Glutamatergic neuron (in vitro differentiated cells): ENCODE data around the gene JARID2. TPM values are rescaled to one million over a fixed set of nuclear protein-coding genes. Genes with fewer than 3 reads are reported as not detected.

Experiments used
- DNase-seq: peaks from one replicate; pipeline ENCODE4 v3.0.0; 2022
- H3K27ac Mint-ChIP-seq: one replicate; pipeline ENCODE4 v1.8.0; 2020; ENCODE audit warnings: mild to moderate bottlenecking, mixed read lengths, inconsistent platforms; ENCODE audit not compliant: unreplicated experiment
- H3K27me3 Mint-ChIP-seq: one replicate; pipeline ENCODE4 v1.8.0; 2020; ENCODE audit warnings: mild to moderate bottlenecking, moderate library complexity, mixed read lengths, inconsistent platforms; ENCODE audit not compliant: unreplicated experiment
- H3K36me3 Mint-ChIP-seq: one replicate; pipeline ENCODE4 v1.8.0; 2020; ENCODE audit warnings: mild to moderate bottlenecking, mixed read lengths, inconsistent platforms; ENCODE audit not compliant: unreplicated experiment
- H3K4me1 Mint-ChIP-seq: one replicate; pipeline ENCODE4 v1.8.0; 2020; ENCODE audit warnings: mild to moderate bottlenecking, low read depth, mixed read lengths, inconsistent platforms; ENCODE audit not compliant: unreplicated experiment
- H3K4me3 Mint-ChIP-seq: one replicate; pipeline ENCODE4 v1.8.0; 2020; ENCODE audit warnings: mild to moderate bottlenecking, mixed read lengths, inconsistent platforms; ENCODE audit not compliant: unreplicated experiment
- H3K9me3 Mint-ChIP-seq: one replicate; pipeline ENCODE4 v1.8.0; 2020; ENCODE audit warnings: mild to moderate bottlenecking, moderate library complexity, mixed read lengths, inconsistent platforms; ENCODE audit not compliant: unreplicated experiment
- total RNA-seq: library from RNA; stranded (reverse); fragmentation: NEBNext Ultra II Directional; extraction: Animal tissue kit (Norgen Biotek cat#: 25700); gene quantifications from one replicate; pipeline ENCODE4 v1.2.1, GENCODE V29; 2021; ENCODE audit not compliant: unreplicated experiment
- TF ChIP-seq, protein P1 (sequence below): fragments of 200-600 bp; sonication (generic); IDR thresholded peaks from one replicate; pipeline ENCODE4 v1.5.0; 2021; ENCODE audit not compliant: partially characterized antibody, unreplicated experiment

The JARID2 gene
- total RNA-seq, 1 donor from 2014 or later = 83.8 TPM

DNA sequence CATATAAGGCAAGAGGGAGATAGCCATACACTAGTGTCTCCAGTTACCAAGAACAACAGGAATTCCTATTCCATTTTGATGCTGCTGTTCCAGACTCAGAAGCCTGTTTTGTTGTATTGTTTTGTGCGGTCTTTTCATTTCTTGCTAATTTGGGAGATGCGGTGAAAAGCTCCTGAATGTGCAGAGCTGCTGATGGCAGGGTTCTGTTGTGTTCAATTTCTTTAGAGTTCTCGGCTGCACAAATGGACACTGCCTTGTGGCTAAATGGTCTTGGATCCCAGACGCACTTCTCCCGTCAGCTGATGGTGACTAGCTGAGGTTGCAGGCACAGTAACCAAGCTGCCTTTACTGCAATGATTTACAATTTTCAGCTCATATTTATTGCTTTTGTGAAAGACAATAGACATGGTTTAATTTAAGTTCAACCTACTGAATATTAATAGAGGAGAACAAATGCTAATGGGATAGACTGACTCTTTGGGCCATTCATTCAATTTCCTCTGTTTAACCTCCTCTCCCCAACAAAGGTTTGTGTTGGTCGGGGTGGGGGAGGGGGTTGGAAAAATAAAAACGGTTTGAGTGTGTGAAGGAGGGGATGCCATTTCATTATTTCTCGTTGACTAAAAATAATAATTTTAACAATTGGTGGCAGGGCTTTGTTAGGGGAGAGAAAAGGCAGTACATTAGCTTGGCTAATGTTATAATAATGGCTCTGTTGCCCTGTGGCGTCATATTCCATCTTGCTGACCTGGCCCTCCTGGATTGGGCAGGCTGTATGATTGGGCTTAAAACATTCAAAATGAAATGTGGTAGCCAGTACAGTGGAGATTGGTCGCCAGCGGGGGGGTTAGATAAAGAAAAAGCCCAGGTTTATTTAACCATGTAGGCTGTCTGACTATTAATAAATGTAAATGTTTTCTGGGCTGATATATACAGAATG, 159.5 kb downstream of the JARID2 start:
- Mint-ChIP-seq H3K9me3 (peaks cover 3% of the 10 kb centered on the region), H3K27ac (peak overlapping the region; percentile 70), H3K4me1 (peaks cover 70% of the 10 kb centered on the region)

DNA sequence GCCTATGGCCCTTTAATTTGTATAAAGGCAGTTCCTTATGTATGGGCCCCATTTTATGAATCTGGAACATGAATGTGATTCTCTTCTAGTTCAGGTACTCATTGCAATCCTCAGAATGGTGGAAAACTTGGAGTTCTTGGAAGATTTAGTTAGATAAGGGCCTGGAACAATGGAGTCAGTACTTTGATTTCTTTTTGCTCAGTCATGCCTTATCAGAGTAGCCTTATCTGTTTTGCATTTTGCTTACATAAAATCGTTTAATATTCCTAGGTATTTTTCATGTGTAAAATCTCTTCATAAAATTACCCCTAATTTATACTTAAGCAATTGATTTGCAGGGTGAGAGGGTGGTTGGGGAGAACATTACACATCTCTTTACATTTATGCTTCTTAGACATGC, 160.6 kb downstream of the JARID2 start:
- H3K4me3 Mint-ChIP-seq = no peak overlapping the region
- peaks cover 5% of the 10 kb centered on the region for H3K9me3 Mint-ChIP-seq
- peaks cover 4% of the 10 kb centered on the region for H3K27me3 Mint-ChIP-seq
- no peak overlapping the region for H3K27ac Mint-ChIP-seq
- TF ChIP-seq, protein P1, sequence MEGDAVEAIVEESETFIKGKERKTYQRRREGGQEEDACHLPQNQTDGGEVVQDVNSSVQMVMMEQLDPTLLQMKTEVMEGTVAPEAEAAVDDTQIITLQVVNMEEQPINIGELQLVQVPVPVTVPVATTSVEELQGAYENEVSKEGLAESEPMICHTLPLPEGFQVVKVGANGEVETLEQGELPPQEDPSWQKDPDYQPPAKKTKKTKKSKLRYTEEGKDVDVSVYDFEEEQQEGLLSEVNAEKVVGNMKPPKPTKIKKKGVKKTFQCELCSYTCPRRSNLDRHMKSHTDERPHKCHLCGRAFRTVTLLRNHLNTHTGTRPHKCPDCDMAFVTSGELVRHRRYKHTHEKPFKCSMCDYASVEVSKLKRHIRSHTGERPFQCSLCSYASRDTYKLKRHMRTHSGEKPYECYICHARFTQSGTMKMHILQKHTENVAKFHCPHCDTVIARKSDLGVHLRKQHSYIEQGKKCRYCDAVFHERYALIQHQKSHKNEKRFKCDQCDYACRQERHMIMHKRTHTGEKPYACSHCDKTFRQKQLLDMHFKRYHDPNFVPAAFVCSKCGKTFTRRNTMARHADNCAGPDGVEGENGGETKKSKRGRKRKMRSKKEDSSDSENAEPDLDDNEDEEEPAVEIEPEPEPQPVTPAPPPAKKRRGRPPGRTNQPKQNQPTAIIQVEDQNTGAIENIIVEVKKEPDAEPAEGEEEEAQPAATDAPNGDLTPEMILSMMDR = no peak
- H3K36me3 Mint-ChIP-seq = no peaks in the 10 kb centered on the region
- peaks cover 69% of the 10 kb centered on the region for H3K4me1 Mint-ChIP-seq
- DNase-seq = no peak

More for the DNA sequence above, 159.5 kb downstream of the JARID2 start:
- DNase-seq = no peak
- H3K27me3 Mint-ChIP-seq = peaks cover 8% of the 10 kb centered on the region
- peak overlapping the region; percentile 55 for H3K4me3 Mint-ChIP-seq
- TF ChIP-seq, protein P1 = no peak
- H3K36me3 Mint-ChIP-seq = no peaks in the 10 kb centered on the region

DNA sequence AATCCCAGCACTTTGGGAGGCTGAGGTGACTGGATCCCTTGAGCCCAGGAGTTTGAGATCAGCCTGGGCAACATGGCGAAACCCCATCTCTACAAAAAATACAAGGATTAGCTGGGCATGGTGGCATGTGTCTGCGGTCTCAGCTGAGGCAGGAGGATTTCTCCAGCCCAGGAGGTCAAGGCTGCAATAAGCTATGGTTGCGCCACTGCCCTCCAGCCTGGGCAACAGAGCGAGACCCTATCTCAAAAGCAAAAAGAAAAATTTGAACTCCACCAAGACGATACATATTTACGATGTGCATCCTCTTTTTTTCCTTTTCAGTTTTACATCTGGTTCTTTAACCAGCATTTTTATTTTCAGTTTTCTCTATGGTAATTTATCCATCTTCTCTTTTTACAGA, 162.1 kb downstream of the JARID2 start:
- Mint-ChIP-seq H3K9me3 (peaks cover 3% of the 10 kb centered on the region), H3K4me3 (no peak overlapping the region), H3K4me1 (peaks cover 69% of the 10 kb centered on the region), H3K27ac (no peak overlapping the region), H3K36me3 (no peaks in the 10 kb centered on the region), H3K27me3 (peaks cover 6% of the 10 kb centered on the region)
- TF ChIP-seq, protein P1 = no peak
- DNase-seq = no peak

DNA sequence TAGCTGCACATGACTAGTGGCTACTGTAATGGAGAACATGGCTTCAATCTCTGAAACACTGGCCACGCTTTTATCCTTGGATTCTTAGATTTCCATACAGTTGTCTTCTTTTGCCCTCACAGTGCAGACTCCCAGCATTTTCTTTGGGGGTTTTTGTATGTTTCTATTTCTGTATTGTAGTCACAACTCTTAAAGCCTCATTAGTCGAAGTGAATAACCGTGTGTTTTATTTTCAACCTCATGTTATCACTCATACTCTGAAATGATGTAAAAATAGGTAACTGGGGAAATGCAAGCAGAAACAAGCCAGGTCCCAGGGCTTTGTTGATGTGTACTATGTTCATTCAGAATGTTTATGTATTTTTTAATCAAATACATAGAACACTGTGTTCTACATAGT, 162.9 kb downstream of the JARID2 start:
- TF ChIP-seq, protein P1 = no peak
- H3K9me3 Mint-ChIP-seq = peaks cover 5% of the 10 kb centered on the region
- H3K4me1 Mint-ChIP-seq = peaks cover 69% of the 10 kb centered on the region

More for the DNA sequence above, 162.9 kb downstream of the JARID2 start:
- Mint-ChIP-seq H3K27ac (no peak overlapping the region), H3K27me3 (peaks cover 6% of the 10 kb centered on the region), H3K36me3 (no peaks in the 10 kb centered on the region), H3K4me3 (no peak overlapping the region)
- no peak for DNase-seq
